ENCODE results near the gene CDKN2AIPNL.

CDKN2AIPNL gene

DNA sequence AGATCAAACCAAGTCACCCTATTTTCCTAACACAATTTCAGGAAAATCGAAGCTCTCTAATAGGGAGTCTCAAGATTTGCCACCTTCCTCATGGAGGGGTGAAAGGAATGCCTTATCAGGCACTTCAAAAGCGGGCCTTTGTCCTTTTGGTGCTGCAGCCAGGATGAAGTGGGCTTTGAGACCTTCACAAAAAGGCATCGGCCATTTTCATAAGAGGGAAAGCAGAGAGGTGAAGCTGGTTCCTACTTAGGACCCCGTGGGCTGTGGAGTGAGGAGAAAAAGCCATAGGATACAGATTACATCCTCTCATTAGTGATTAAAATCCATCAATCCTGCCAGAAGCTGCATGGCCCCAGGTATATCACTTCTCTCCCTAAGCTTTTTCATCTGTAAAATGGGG lies 859 bp downstream of the CDKN2AIPNL start:
- H3K4me1 ChIP-seq (ENCODE audit: insufficient read depth, low read length, poor library complexity, severe bottlenecking): peaks cover 16% of the 10 kb centered on the region
- peak overlapping the region; percentile 94 for H3K4me2 ChIP-seq (ENCODE audit: low read depth, low read length, poor library complexity, severe bottlenecking)
- no peak overlapping the region; the same call in 1 of the 2 replicates for H2AFZ ChIP-seq (ENCODE audit: low read length)

DNA sequence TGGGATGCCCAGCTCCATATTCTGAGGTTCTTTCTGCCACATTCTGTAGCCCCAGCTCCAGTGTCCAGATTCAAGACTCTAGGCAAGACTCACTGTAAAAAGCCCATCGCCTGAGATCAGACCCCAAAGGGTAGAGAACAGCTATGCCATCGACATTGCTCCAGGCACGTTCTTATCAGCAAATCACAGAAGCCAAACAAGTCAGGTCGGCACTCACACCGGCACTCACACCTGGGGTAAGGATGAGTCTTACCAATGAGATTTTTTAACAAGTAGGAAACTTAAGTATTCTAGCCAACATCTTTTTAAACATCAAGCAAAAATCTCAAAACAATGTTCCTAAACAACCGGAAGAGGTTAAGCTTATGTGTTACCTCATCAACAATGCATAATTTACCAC lies 2.4 kb downstream of the CDKN2AIPNL start:
- Histone ChIP-seq H3K4me1 (ENCODE audit: insufficient read depth, low read length, poor library complexity, severe bottlenecking) (peaks cover 16% of the 10 kb centered on the region), H4K20me1 (ENCODE audit: insufficient read depth, low read length, poor library complexity, severe bottlenecking) (peaks cover 16% of the 10 kb centered on the region), H3K36me3 (ENCODE audit: insufficient read depth, low read length) (no peaks in the 10 kb centered on the region), H3K27me3 (ENCODE audit: insufficient read depth, low read length, poor library complexity, severe bottlenecking) (no peaks in the 10 kb centered on the region), H3K9ac (ENCODE audit: low read depth, low read length, poor library complexity, severe bottlenecking) (no peak overlapping the region), H3K4me2 (ENCODE audit: low read depth, low read length, poor library complexity, severe bottlenecking) (peak overlapping the region; percentile 94), H3K9me2 (replicated peaks; ENCODE audit: low read depth, low read length) (no peaks in the 10 kb centered on the region), H3K79me2 (ENCODE audit: insufficient read depth, low read length) (peaks cover 31% of the 10 kb centered on the region), H2AFZ (ENCODE audit: low read length) (no peak overlapping the region), H3K9me3 (ENCODE audit: insufficient read depth, low read depth, low read length) (no peaks in the 10 kb centered on the region), H3F3A (ENCODE audit: low read depth) (no peaks in the 10 kb centered on the region), H3K4me3 (ENCODE audit: low read length, poor library complexity, severe bottlenecking) (peak overlapping the region; percentile 31)
- TF ChIP-seq, protein P1, sequence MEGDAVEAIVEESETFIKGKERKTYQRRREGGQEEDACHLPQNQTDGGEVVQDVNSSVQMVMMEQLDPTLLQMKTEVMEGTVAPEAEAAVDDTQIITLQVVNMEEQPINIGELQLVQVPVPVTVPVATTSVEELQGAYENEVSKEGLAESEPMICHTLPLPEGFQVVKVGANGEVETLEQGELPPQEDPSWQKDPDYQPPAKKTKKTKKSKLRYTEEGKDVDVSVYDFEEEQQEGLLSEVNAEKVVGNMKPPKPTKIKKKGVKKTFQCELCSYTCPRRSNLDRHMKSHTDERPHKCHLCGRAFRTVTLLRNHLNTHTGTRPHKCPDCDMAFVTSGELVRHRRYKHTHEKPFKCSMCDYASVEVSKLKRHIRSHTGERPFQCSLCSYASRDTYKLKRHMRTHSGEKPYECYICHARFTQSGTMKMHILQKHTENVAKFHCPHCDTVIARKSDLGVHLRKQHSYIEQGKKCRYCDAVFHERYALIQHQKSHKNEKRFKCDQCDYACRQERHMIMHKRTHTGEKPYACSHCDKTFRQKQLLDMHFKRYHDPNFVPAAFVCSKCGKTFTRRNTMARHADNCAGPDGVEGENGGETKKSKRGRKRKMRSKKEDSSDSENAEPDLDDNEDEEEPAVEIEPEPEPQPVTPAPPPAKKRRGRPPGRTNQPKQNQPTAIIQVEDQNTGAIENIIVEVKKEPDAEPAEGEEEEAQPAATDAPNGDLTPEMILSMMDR (conservative IDR thresholded peaks at IDR 0.05; ENCODE audit: low read length): no peak
- TF ChIP-seq EZH2phosphoT487 (IDR thresholded peaks at IDR 0.05; ENCODE audit: borderline replicate concordance): no peak

More for the DNA sequence above, 859 bp downstream of the CDKN2AIPNL start:
- Histone ChIP-seq H3K9me2 (replicated peaks; ENCODE audit: low read depth, low read length) (no peaks in the 10 kb centered on the region), H4K20me1 (ENCODE audit: insufficient read depth, low read length, poor library complexity, severe bottlenecking) (peaks cover 16% of the 10 kb centered on the region), H3K79me2 (ENCODE audit: insufficient read depth, low read length) (peaks cover 31% of the 10 kb centered on the region), H3K27me3 (ENCODE audit: insufficient read depth, low read length, poor library complexity, severe bottlenecking) (no peaks in the 10 kb centered on the region), H3K4me3 (ENCODE audit: low read length, poor library complexity, severe bottlenecking) (peak overlapping the region; percentile 98), H3K36me3 (ENCODE audit: insufficient read depth, low read length) (no peaks in the 10 kb centered on the region), H3F3A (ENCODE audit: low read depth) (no peaks in the 10 kb centered on the region), H3K9ac (ENCODE audit: low read depth, low read length, poor library complexity, severe bottlenecking) (peak overlapping the region; percentile 89), H3K9me3 (ENCODE audit: insufficient read depth, low read depth, low read length) (no peaks in the 10 kb centered on the region)
- no peak for TF ChIP-seq EZH2phosphoT487 (IDR thresholded peaks at IDR 0.05; ENCODE audit: borderline replicate concordance)
- TF ChIP-seq, protein P1 (conservative IDR thresholded peaks at IDR 0.05; ENCODE audit: low read length): no peak

DNA sequence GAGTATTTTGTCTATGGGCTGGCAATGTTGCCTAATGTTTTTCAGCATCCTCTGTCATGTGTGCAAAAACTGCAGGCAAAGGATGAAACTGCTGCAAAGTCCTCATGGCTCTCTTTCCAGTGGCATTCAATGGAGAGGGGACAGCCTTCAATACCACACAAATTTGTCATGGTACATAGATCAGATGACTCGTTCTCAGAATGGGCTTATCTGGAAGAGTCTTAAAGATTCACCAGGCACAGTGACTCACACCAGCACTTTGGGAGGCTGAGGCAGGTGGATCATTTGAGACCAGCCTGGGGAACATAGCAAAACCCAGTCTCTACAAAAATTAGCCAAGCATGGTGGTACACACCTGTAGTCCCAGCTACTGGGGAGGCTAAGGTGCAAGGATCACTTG lies 5.3 kb downstream of the CDKN2AIPNL start:
- Histone ChIP-seq H3K4me1 (ENCODE audit: insufficient read depth, low read length, poor library complexity, severe bottlenecking) (peaks cover 12% of the 10 kb centered on the region), H3F3A (ENCODE audit: low read depth) (no peaks in the 10 kb centered on the region), H3K4me2 (ENCODE audit: low read depth, low read length, poor library complexity, severe bottlenecking) (no peak overlapping the region), H3K9ac (ENCODE audit: low read depth, low read length, poor library complexity, severe bottlenecking) (no peak overlapping the region), H3K9me2 (replicated peaks; ENCODE audit: low read depth, low read length) (no peaks in the 10 kb centered on the region), H3K36me3 (ENCODE audit: insufficient read depth, low read length) (no peaks in the 10 kb centered on the region), H3K4me3 (ENCODE audit: low read length, poor library complexity, severe bottlenecking) (no peak overlapping the region), H3K27me3 (ENCODE audit: insufficient read depth, low read length, poor library complexity, severe bottlenecking) (no peaks in the 10 kb centered on the region), H3K9me3 (ENCODE audit: insufficient read depth, low read depth, low read length) (no peaks in the 10 kb centered on the region), H2AFZ (ENCODE audit: low read length) (no peak overlapping the region), H3K79me2 (ENCODE audit: insufficient read depth, low read length) (peaks cover 29% of the 10 kb centered on the region), H4K20me1 (ENCODE audit: insufficient read depth, low read length, poor library complexity, severe bottlenecking) (peaks cover 14% of the 10 kb centered on the region)
- no peak for TF ChIP-seq EZH2phosphoT487 (IDR thresholded peaks at IDR 0.05; ENCODE audit: borderline replicate concordance)
- TF ChIP-seq, protein P1 (conservative IDR thresholded peaks at IDR 0.05; ENCODE audit: low read length): no peak

All from Loucy (cell line).